WTC11 (cell line): Measurements from ENCODE around the gene PARK7. TPM values are rescaled to one million over a fixed set of nuclear protein-coding genes. Genes with fewer than 3 reads are reported as not detected.

ENCODE experiments used
- ATAC-seq: fragments of 200-7000 bp; cut with Tn5 transposase; 2 replicates; pipeline ENCODE4 v1.10.0; 2021; ENCODE audit warnings: mild to moderate bottlenecking, moderate library complexity
- CTCF ChIA-PET: fragments of 300-600 bp; sonication (Branson Sonifier 250); formaldehyde crosslinking; loops from one replicate; lab custom pipeline; 2021; ENCODE audit warnings: antibody characterized with exemption; lab: Charles Lee
- POLR2A ChIA-PET: fragments of 350-600 bp; sonication (Branson Sonifier 250); formaldehyde crosslinking; loops from one replicate; lab custom pipeline; 2021; ENCODE audit warnings: antibody characterized with exemption; lab: Charles Lee
- DNase-seq: peaks from one replicate; pipeline ENCODE4 v3.0.0; 2021; ENCODE audit warnings: low spot score
- H3K27ac Mint-ChIP-seq: 2 replicates; pipeline ENCODE4 v1.8.0; 2021; ENCODE audit warnings: mixed read lengths
- H3K27me3 Mint-ChIP-seq: 2 replicates; pipeline ENCODE4 v1.8.0; 2021; ENCODE audit warnings: low read depth, mild to moderate bottlenecking, moderate library complexity, mixed read lengths
- H3K36me3 Mint-ChIP-seq: 2 replicates; pipeline ENCODE4 v1.8.0; 2021; ENCODE audit warnings: mixed read lengths
- H3K4me1 Mint-ChIP-seq: 2 replicates; pipeline ENCODE4 v1.8.0; 2022; ENCODE audit warnings: mixed read lengths
- H3K4me3 Mint-ChIP-seq: 2 replicates; pipeline ENCODE4 v1.8.0; 2021; ENCODE audit warnings: mild to moderate bottlenecking, moderate library complexity, mixed read lengths
- H3K9me3 Mint-ChIP-seq: 2 replicates; pipeline ENCODE4 v1.8.0; 2021; ENCODE audit warnings: mixed read lengths
- ATF1 ChIP-seq: sonication (generic); formaldehyde crosslinking; IDR thresholded peaks from 2 replicates; pipeline ENCODE4 v1.8.1; 2023; ENCODE audit warnings: mild to moderate bottlenecking, moderate library complexity, missing genetic modification reagents
- CBFB ChIP-seq: sonication (generic); formaldehyde crosslinking; IDR thresholded peaks from 2 replicates; pipeline ENCODE4 v1.8.1; 2022; ENCODE audit warnings: mild to moderate bottlenecking, low read depth, missing genetic modification reagents
- CDX4 ChIP-seq: fragments of 250-450 bp; sonication (Bioruptor Pico); IDR thresholded peaks from 2 replicates; pipeline ENCODE4 v1.9.0; 2021; ENCODE audit warnings: moderate library complexity, mild to moderate bottlenecking, inconsistent platforms, borderline replicate concordance
- CTCF ChIP-seq: fragments of 200-600 bp; IDR thresholded peaks from 2 replicates; pipeline ENCODE4 v1.8.0; 2022; ENCODE audit warnings: antibody characterized with exemption
- E2F4 ChIP-seq: sonication (generic); formaldehyde crosslinking; IDR thresholded peaks from 2 replicates; pipeline ENCODE4 v1.8.1; 2022; ENCODE audit warnings: low read depth, mild to moderate bottlenecking, moderate library complexity, missing genetic modification reagents, borderline replicate concordance
- GRHL2 ChIP-seq: fragments of 250-450 bp; sonication (Bioruptor Pico); IDR thresholded peaks from 2 replicates; pipeline ENCODE4 v1.8.0; 2022; ENCODE audit warnings: mild to moderate bottlenecking, moderate library complexity; ENCODE audit not compliant: insufficient replicate concordance, severe bottlenecking
- IRF1 ChIP-seq: sonication (generic); formaldehyde crosslinking; IDR thresholded peaks from 2 replicates; pipeline ENCODE4 v1.8.0; 2023; ENCODE audit warnings: missing genetic modification reagents
- JUN ChIP-seq: sonication (generic); formaldehyde crosslinking; IDR thresholded peaks from 2 replicates; pipeline ENCODE4 v1.8.0; 2023; ENCODE audit warnings: mild to moderate bottlenecking, missing genetic modification reagents
- MLX ChIP-seq: sonication (generic); formaldehyde crosslinking; IDR thresholded peaks from 2 replicates; pipeline ENCODE4 v1.8.1; 2023; ENCODE audit warnings: mild to moderate bottlenecking, missing genetic modification reagents, moderate library complexity
- MXD4 ChIP-seq: fragments of 250-450 bp; sonication (Bioruptor Pico); IDR thresholded peaks from 2 replicates; pipeline ENCODE4 v1.8.0; 2021; ENCODE audit warnings: mild to moderate bottlenecking, moderate library complexity, borderline replicate concordance
- PRDM15 ChIP-seq: sonication (generic); formaldehyde crosslinking; IDR thresholded peaks from 2 replicates; pipeline ENCODE4 v1.8.0; 2022; ENCODE audit warnings: missing genetic modification reagents
- TCF7 ChIP-seq: sonication (generic); formaldehyde crosslinking; IDR thresholded peaks from 2 replicates; pipeline ENCODE4 v1.8.0; 2022; ENCODE audit warnings: mild to moderate bottlenecking, low read depth, missing genetic modification reagents, moderate library complexity
- TP53 ChIP-seq: sonication (generic); formaldehyde crosslinking; IDR thresholded peaks from 2 replicates; pipeline ENCODE4 v1.8.1; 2023; ENCODE audit warnings: mild to moderate bottlenecking, missing genetic modification reagents
- ZNF281 ChIP-seq: sonication (generic); formaldehyde crosslinking; IDR thresholded peaks from 2 replicates; pipeline ENCODE4 v1.8.0; 2023; ENCODE audit warnings: mild to moderate bottlenecking, missing genetic modification reagents
- total RNA-seq: library from RNA; stranded (reverse); gene quantifications from 3 replicates; pipeline ENCODE4 v1.2.3, GENCODE V29; 2021

Gene PARK7
- total RNA-seq, 1 experiment from 2014 or later, result 337 TPM

- TF ChIP-seq E2F4 (CRISPR knock-in tag), result no peak
- no peak for TF ChIP-seq PRDM15 (CRISPR knock-in tag)
- TF ChIP-seq, all 79 proteins: peak for 0
Measured at GRCh38 chr1:8014381-8014988, 53.0 kb downstream of the PARK7 start (continued).

- H3K9me3 Mint-ChIP-seq, result no peaks in the 10 kb centered on the region
- TF ChIP-seq E2F4 (CRISPR knock-in tag) (no peak), CTCF (peak; percentile 50; the same call in 1 of the 2 replicates)
- CTCF ChIA-PET, result interaction anchor here (0.5 to 6.8 kb wide), 67 partner anchors 8 to 834 kb away, joined by 3 to 271 read pairs (median 4); partner anchors contain the start of genes ERRFI1 and SLC45A1
- peak; percentile 33 for ATAC-seq
- peaks cover 36% of the 10 kb centered on the region for H3K36me3 Mint-ChIP-seq
- no peak overlapping the region for H3K4me3 Mint-ChIP-seq
- POLR2A ChIA-PET, result interaction anchor here (1.3 to 1.5 kb wide), 2 partner anchors 11 to 299 kb away, joined by 3 to 7 read pairs; partner anchors contain the start of gene ERRFI1
- peak overlapping the region; percentile 87 for H3K27ac Mint-ChIP-seq
- H3K4me1 Mint-ChIP-seq, result peaks cover 54% of the 10 kb centered on the region
- DNase-seq, result no peak
- no peaks in the 10 kb centered on the region for H3K27me3 Mint-ChIP-seq
Measured at GRCh38 chr1:8015036-8015808, 53.7 kb downstream of the PARK7 start.

- DNase-seq (no peak), ATAC-seq (no peak)
- ChIA-PET CTCF (interaction anchor here (0.8 to 6.8 kb wide), 45 partner anchors 8 to 833 kb away, joined by 3 to 271 read pairs (median 5); partner anchors contain the start of genes ERRFI1 and SLC45A1), POLR2A (interaction anchor here (1.3 to 1.5 kb wide), 2 partner anchors 11 to 298 kb away, joined by 3 to 7 read pairs; partner anchors contain the start of gene ERRFI1)
- H3K36me3 Mint-ChIP-seq, result peaks cover 34% of the 10 kb centered on the region
- no peaks in the 10 kb centered on the region for H3K9me3 Mint-ChIP-seq
- TF ChIP-seq ZNF281 (CRISPR knock-in tag) (no peak), MXD4 (CRISPR knock-in tag) (no peak), CBFB (no peak), CDX4 (CRISPR knock-in tag) (no peak), TP53 (CRISPR knock-in tag) (no peak), GRHL2 (CRISPR knock-in tag) (no peak), ATF1 (CRISPR knock-in tag) (no peak), IRF1 (CRISPR knock-in tag) (no peak), MLX (CRISPR knock-in tag) (no peak), JUN (CRISPR knock-in tag) (no peak), TCF7 (CRISPR knock-in tag) (no peak)
- no peaks in the 10 kb centered on the region for H3K27me3 Mint-ChIP-seq
- H3K27ac Mint-ChIP-seq, result no peak overlapping the region; the same call in 1 of the 2 replicates
- no peak overlapping the region for H3K4me3 Mint-ChIP-seq
- peaks cover 59% of the 10 kb centered on the region for H3K4me1 Mint-ChIP-seq
Measured at GRCh38 chr1:8015809-8016165, 54.3 kb downstream of the PARK7 start.
